ENCODE results near the gene HMGN1.

HMGN1 gene

GRCh38 chr21:39366563-39366962, 17.7 kb upstream of the HMGN1 start:
- DNase-seq, result no peak

- DNase-seq, result no peak
Measured at GRCh38 chr21:39364949-39365348, 16.1 kb upstream of the HMGN1 start.

DNA sequence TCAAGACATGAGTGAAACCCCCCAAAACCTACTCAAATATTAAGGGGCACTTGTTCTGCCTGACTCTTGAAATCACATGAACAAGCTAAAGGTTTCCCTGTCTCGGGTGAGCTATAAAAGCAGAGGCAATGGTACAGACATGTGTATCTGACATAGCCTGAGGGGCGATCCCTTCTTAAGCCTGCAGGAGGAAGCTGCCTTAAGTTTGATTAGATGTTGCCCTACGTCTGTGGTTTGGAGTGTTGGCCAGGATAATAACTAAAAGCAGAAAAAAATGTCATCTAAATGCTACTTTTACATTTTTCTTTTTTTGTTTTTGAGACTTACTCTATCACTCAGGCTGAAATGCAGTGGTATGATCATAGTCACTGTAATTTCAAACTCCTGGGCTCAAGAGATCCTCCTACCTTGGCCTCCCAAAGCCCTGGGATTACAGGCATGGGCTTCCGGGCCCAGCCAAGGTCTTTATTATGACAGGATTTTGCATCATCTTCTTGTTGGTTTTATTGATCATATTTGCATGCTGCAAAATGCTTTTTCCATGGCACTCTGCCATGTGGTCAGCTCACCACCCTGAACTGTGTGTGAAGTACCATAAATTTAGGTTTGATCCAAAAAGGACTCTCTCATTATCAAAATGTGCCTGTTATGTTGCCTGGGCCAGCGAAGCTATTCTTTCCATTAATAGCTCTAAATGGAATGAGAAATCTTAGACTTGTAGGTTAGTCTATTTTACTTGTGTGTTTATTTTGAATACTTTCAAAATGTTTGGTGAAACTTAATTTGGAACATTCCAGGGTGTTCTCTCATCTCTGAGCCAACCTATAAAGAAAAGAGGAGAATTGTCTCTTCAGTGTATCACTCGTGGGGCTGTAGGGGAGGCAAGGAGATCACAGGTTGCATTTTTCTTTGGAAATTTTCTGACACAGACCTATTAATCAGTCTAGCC, 15.0 kb upstream of the HMGN1 start:
- DNase-seq, result no peak

DNA sequence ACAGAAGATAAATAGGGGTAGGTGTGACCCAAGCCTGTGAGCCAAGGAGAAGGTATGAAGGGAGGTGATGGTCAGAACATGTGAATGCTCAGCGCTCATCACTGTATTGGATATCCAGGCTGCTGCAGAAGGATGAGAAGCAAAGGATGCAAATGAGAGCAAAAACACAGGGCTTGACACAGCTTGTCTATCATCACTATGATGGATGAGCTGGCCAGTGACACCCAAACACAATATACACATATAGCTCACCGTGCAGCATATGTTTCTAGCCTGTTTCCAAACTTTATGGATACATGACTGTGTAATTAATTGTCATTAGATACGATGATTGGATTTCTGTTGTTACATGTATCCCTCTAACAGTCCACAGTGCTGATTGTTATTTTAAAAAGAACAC, 13.8 kb upstream of the HMGN1 start:
- DNase-seq, result no peak

DNA sequence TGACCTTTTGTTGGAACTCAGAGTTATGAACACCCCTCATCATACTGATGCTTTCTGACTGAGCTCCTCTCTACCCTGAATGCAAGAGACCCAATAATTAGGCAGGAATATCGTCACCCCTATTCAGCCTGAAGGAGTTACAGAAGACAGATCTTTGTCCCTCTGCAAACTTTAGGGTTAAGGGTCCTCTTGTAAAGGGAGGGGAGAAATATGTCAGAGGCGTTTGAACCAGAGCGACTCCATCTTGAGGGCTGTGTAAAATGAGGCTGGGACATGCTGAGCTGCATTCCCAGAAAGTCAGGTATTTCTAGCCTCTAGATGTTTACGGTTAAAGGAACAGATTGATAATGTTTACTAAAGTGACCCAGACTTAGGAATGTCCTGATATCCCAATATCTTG, 10.5 kb upstream of the HMGN1 start:
- no peak for DNase-seq

- DNase-seq, result no peak
Measured at GRCh38 chr21:39353295-39353694, 4.4 kb upstream of the HMGN1 start.

- DNase-seq, result no peak
Measured at GRCh38 chr21:39350094-39351005, 1.5 kb upstream of the HMGN1 start.

DNA sequence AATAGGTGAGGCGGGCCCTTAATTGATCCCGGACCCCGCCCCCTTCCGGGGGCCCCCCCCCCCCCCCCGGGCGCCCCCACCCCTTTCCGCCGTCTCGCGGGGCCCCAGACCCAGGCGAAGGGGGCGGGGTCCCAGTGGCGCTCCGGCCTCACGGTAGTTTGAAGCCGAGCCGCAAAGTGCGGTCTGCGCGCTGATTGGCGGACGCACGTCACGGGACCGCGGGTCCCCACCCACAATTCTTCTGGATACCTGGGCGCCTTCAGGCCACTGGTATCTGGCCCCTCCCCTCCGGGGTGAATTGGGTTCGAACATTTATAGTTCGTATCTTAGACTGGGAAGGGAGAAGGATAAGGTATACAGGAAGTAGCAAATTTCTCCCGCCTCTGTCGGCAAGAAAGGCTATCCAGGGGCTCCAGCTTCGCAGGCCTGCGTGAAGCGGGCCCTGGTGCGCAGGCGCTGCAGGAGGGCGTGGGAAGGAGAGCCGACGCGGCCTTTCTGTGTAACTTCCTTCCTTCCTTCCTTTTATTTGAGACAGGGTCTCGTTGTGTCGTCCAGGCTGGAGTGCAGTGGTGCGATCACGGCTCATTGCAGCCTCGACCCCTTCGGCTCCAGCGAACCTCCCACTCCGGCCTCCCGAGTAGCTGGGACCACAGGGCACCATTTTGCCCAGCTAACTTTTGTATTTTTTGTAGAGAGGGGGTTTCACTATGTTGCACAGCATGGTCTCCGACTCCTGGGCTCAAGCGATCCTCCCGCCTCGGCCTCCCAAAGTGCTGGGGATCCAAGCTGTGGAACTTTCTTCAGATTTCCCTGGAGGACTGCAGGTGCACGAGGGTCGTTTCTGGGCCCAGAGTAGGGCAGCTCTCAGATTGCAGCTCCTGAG, 564 bp upstream of the HMGN1 start:
- DNase-seq, result peak; percentile 97

DNA sequence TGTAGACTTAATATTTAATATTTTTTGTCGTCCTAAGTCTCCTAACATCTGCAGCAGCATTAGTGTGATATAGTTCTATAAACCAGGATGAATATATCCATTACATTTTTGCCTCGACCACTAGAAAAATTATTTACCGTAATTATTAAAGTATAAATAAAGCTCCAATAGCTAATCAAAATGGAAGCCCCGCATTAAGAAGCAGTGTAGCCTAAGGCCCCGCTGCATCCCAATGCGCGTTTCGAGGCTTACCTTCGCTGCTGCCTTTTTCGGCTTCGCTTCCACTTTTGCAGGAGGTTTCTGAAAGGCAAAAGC, 891 bp downstream of the HMGN1 start:
- DNase-seq, result no peak

DNA sequence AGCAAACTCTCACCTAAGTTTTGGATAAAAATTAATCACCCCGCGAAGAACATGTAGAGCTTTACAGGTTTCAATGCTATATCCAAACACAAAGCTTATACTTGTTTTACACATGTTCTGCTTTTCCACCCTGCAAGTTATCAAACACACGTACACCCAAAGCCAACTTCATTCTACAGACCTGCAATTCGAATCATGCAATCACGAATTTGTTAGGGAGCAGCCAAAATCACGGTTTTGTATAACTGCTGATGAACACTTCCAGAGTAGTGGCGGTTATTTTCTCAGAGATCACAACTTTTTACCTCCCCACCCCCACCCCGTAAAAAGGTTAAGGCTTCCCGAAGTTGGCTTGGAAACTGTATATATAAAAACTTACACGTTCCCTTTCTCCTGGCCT, 1.4 kb downstream of the HMGN1 start:
- no peak for DNase-seq

- DNase-seq, result no peak
Measured at GRCh38 chr21:39346671-39347331, 2.1 kb downstream of the HMGN1 start.

GRCh38 chr21:39346206-39346605, 2.7 kb downstream of the HMGN1 start:
- no peak for DNase-seq

DNA sequence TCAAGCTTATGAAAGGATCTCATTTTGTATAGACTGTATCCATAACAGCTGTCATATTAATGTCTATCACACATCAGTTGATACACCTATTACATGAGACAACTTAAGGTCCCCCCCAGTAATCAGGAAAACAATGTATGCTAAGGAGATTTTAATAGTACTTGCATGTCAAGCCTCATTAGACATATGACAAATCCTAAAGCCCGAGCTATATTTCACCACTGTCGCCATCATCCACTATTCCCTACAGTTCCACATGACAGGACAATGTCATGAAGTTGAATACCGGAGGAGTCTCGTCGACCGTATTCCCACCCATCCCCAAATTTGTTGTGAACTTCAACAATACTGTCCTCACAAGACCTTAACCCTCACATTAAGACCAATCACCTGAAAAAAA, 3.4 kb downstream of the HMGN1 start:
- DNase-seq, result no peak

- DNase-seq, result no peak
Measured at GRCh38 chr21:39344848-39345247, 4.0 kb downstream of the HMGN1 start.

DNA sequence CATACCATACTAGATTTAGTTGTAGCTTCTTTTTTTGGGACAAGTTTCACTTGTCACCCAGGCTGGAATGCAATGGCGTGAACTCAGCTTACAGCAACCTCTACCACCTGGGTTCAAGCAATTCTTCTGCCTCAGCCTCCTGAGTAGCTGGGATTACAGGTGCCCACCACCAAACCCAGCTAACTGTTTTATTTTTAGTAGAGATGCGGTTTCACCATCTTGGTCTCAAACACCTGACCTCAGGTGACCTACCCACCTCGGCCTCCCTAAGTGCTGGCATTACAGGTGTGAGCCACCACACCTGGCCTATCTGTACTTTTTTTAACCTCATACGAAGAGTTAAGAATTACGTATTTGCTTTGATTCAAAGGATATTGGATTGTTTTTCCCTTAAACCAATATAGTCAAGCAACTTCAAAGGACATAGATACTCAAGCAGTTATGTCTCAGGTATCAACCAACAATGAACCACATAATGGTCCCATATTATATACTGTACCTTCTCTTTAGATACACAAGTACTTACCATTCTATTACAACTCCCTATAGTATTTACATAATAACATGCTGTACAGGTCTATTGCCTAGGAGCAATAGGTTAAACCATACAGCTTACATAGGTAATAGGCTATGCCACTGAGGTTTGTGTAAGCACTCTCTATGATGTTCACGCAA, 7.5 kb downstream of the HMGN1 start:
- DNase-seq, result no peak

DNA sequence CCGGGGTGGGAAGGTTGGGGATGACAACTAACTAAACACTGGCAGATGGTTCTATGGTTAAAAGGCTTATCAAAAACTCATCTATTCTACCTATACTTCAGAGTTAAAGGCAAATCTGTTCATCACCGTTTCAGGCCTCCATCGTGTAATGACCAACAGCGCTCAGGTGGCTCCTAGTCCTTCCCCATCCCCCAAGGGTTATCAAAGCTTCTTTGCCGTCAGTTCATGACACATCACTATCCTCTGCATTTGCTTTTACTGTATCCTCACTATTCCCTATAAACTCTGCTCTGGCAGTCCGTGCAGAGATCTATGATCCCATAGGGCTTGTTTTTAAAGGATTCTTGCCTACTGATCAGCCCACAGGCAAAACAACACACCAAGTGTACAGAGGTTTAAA, 8.2 kb downstream of the HMGN1 start:
- DNase-seq, result no peak

DNA sequence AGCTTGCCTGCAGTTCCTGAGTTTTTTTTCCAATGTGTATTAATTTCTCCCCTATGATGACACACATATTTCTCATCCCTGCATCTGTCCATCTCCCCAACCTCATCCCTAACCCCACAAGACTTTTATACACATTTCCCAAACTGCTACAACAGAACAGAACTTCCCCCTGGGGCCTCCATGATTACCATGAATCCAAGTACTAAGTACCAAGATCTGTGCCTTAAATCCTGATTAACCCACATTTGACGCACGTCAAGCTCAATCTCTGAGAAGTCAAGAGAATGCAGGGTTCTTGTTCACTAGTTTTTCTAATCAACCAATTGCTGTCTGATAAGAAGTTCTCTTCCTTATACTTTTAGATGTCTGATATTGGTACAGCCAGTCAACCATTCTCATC, 9.7 kb downstream of the HMGN1 start:
- DNase-seq, result no peak

GRCh38 chr21:39336457-39337008, 12.4 kb downstream of the HMGN1 start:
- DNase-seq, result no peak

- DNase-seq, result no peak
Measured at GRCh38 chr21:39334611-39335010, 14.3 kb downstream of the HMGN1 start.

DNA sequence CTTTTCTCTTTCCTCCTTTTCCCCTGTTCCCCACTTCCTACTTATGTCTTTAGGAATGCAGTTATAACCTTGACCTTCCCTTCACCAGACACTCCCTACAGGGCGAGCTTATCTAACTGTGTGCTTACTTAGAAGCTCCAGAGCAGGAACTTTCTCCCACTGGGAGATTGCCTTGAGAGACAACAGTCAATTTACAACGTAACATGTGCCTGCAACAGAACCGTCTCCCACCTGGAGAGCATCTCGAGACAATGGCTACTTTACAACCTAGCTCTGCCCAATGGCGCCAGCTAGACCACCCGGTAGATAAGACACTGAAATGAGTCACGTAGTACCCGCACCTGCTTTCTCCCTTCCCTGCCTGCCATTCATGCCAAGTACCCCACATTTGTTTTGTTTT, 16.7 kb downstream of the HMGN1 start:
- DNase-seq, result no peak

DNA sequence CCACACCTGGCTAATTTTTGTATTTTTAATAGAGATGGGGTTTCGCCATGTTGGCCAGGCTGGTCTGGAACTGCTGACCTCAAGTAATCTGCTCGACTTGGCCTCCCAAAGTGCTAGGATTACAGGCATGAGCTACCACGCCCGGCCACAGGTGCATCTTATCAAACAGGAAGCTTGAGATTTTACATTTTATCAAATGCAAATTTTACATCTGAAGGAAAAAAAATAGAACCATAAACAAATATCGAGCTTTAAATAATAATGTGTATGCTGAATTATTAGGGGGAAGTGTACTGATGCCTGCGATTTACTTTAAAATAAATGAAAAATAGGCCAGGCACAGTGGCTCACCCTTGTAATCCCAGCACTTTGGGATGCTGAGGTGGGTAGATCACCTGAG, 18.9 kb downstream of the HMGN1 start:
- no peak for DNase-seq

- no peak for DNase-seq
Measured at GRCh38 chr21:39327727-39328126, 21.2 kb downstream of the HMGN1 start.
